OCI-LY7 (cell line): Measurements from ENCODE around the gene THSD7B. TPM values are rescaled to one million over a fixed set of nuclear protein-coding genes. Genes with fewer than 3 reads are reported as not detected.

Source experiments
- BruUV-seq: library from RNA; stranded (reverse); fragments of 400-500 nt; replicated peaks from 2 replicates; lab custom pipeline; 2021; lab: Mats Ljungman, UMichigan
- CTCF ChIA-PET: fragments of 300-600 bp; sonication (Branson Sonifier 250); formaldehyde crosslinking; loops from one replicate; lab custom pipeline; 2022; ENCODE audit warnings: antibody characterized with exemption; ENCODE audit not compliant: unreplicated experiment; lab: Charles Lee
- POLR2A ChIA-PET: fragments of 300-600 bp; sonication (Branson Sonifier 250); formaldehyde crosslinking; loops from one replicate; lab custom pipeline; 2022; ENCODE audit warnings: antibody characterized with exemption; lab: Charles Lee
- DNase-seq: peaks from one replicate; pipeline ENCODE4 v3.0.0-alpha.2; 2015; ENCODE audit warnings: low spot score
- H2AFZ ChIP-seq: fragments of 200-600 bp; sonication (generic), shearing (Covaris generic); 2 replicates; pipeline ENCODE4 v1.6.1; 2014; ENCODE audit warnings: mild to moderate bottlenecking, antibody characterized with exemption, low read length, moderate library complexity
- H3K27ac ChIP-seq: fragments of 200-600 bp; sonication (generic); 2 replicates; pipeline ENCODE4 v1.5.1; 2014; ENCODE audit warnings: mixed run types, low read depth, mild to moderate bottlenecking, moderate library complexity, low read length, inconsistent platforms; ENCODE audit not compliant: poor library complexity, severe bottlenecking
- H3K36me3 ChIP-seq: fragments of 200-600 bp; sonication (generic); 2 replicates; pipeline ENCODE4 v1.6.1; 2014; ENCODE audit warnings: mild to moderate bottlenecking, antibody characterized with exemption, low read length, moderate library complexity, mixed read lengths; ENCODE audit not compliant: insufficient read depth
- H3K4me1 ChIP-seq: fragments of 200-600 bp; sonication (generic); 2 replicates; pipeline ENCODE4 v1.5.1; 2014; ENCODE audit warnings: mild to moderate bottlenecking, low read length; ENCODE audit not compliant: insufficient read depth, poor library complexity, severe bottlenecking
- H3K4me2 ChIP-seq: fragments of 200-600 bp; sonication (generic); 2 replicates; pipeline ENCODE4 v1.6.1; 2014; ENCODE audit warnings: mild to moderate bottlenecking, low read length
- H3K4me3 ChIP-seq: fragments of 200-600 bp; sonication (generic); 2 replicates; pipeline ENCODE4 v1.5.1; 2014; ENCODE audit warnings: mild to moderate bottlenecking, low read depth, low read length; ENCODE audit not compliant: poor library complexity, severe bottlenecking
- H3K79me2 ChIP-seq: fragments of 200-600 bp; sonication (generic); 2 replicates; pipeline ENCODE4 v1.6.1; 2016; ENCODE audit warnings: low read depth, mild to moderate bottlenecking, low read length, moderate library complexity, mixed read lengths; ENCODE audit not compliant: insufficient read depth
- H3K9me2 ChIP-seq: fragments of 200-600 bp; sonication (generic); 2 replicates; pipeline ENCODE4 v1.6.1; 2016; ENCODE audit warnings: mild to moderate bottlenecking, low read length, mixed read lengths; ENCODE audit not compliant: insufficient read depth
- H3K9me3 ChIP-seq: fragments of 200-600 bp; sonication (generic); 2 replicates; pipeline ENCODE4 v1.6.1; 2014; ENCODE audit warnings: mild to moderate bottlenecking, mixed run types, low read length, mixed read lengths
- H4K20me1 ChIP-seq: fragments of 200-600 bp; sonication (generic); 2 replicates; pipeline ENCODE4 v1.6.1; 2014; ENCODE audit warnings: mild to moderate bottlenecking, antibody characterized with exemption, low read length, moderate library complexity, mixed read lengths; ENCODE audit not compliant: insufficient read depth
- CTCF ChIP-seq: fragments of 200-600 bp; sonication (generic); conservative IDR thresholded peaks from 2 replicates; pipeline ENCODE4 v1.5.1; 2014; ENCODE audit warnings: mild to moderate bottlenecking, antibody characterized with exemption, low read length, moderate library complexity, mixed read lengths
- EZH2phosphoT487 ChIP-seq: fragments of 200-600 bp; sonication (generic); IDR thresholded peaks from 2 replicates; pipeline ENCODE4 v1.6.1; 2018; ENCODE audit warnings: low read depth, borderline replicate concordance, mild to moderate bottlenecking, mixed run types, antibody characterized with exemption, low read length, moderate library complexity, mixed read lengths
- intact Hi-C: fragments of 100-400 bp; cut with micrococcal nuclease; formaldehyde crosslinking; loops from one replicate; pipeline ENCODE4 v1.10.0; 2022; ENCODE audit not compliant: unreplicated experiment
- small RNA-seq: library from RNA; depleted of rRNA; stranded (forward); fragments of <200 nt; gene quantifications from one replicate; pipeline ENCODE3, GENCODE V24; 2014
- total RNA-seq, 2 experiments: library from RNA; depleted of rRNA in 1 of 2; stranded (reverse); fragments of >200 nt in 1 of 2; shearing (Covaris generic) in 1 of 2; gene quantifications; 2 replicates each; pipeline ENCODE4 v1.2.3, GENCODE V29; 2014 to 2022

The THSD7B gene
- total RNA-seq, 2 experiments from 2014 or later = 1.8 TPM

- no peak overlapping the region for H3K4me3 ChIP-seq
- DNase-seq = no peak
- no peaks in the 10 kb centered on the region for H3K4me1 ChIP-seq
- intact Hi-C loops = no loop called here
- TF ChIP-seq CTCF = no peak
- no peak for TF ChIP-seq EZH2phosphoT487
- H4K20me1 ChIP-seq = no peaks in the 10 kb centered on the region
- no peaks in the 10 kb centered on the region for H3K9me3 ChIP-seq
- no TSS peak for BruUV-seq
- H2AFZ ChIP-seq = no peak overlapping the region
- no peaks in the 10 kb centered on the region for H3K36me3 ChIP-seq
- H3K79me2 ChIP-seq = no peaks in the 10 kb centered on the region
- POLR2A ChIA-PET = interaction anchor here (0.6 kb wide), 1 partner anchor 112 kb away, joined by 4 read pairs; no protein-coding TSS in a partner anchor
- no peak overlapping the region for H3K4me2 ChIP-seq
- no peaks in the 10 kb centered on the region for H3K9me2 ChIP-seq
- CTCF ChIA-PET = no interaction called here
- H3K27ac ChIP-seq = no peak overlapping the region
Observed at GRCh38 chr2:137721733-137722132, 956.4 kb downstream of the THSD7B start.

GRCh38 chr2:137724912-137725311 lies 959.6 kb downstream of the THSD7B start:
- H3K9me3 ChIP-seq = no peaks in the 10 kb centered on the region
- no peaks in the 10 kb centered on the region for H4K20me1 ChIP-seq
- H3K79me2 ChIP-seq = no peaks in the 10 kb centered on the region
- no peak overlapping the region for H3K4me3 ChIP-seq
- intact Hi-C loops = no loop called here
- H3K27ac ChIP-seq = no peak overlapping the region
- TF ChIP-seq EZH2phosphoT487 (no peak), CTCF (no peak)
- no peak overlapping the region for H2AFZ ChIP-seq
- H3K36me3 ChIP-seq = no peaks in the 10 kb centered on the region
- no peaks in the 10 kb centered on the region for H3K9me2 ChIP-seq
- H3K4me1 ChIP-seq = no peaks in the 10 kb centered on the region
- POLR2A ChIA-PET = no interaction called here
- CTCF ChIA-PET = no interaction called here
- DNase-seq = no peak
- no peak overlapping the region for H3K4me2 ChIP-seq
- no TSS peak for BruUV-seq

Small RNAs within 50 kb of the gene (small RNA-seq; reads per million reads assigned to genes)
- gene RF00019 (not detected), gene RNA5SP105 (0.21 reads per million)
